ENCODE data around the gene ANO10.

DNA sequence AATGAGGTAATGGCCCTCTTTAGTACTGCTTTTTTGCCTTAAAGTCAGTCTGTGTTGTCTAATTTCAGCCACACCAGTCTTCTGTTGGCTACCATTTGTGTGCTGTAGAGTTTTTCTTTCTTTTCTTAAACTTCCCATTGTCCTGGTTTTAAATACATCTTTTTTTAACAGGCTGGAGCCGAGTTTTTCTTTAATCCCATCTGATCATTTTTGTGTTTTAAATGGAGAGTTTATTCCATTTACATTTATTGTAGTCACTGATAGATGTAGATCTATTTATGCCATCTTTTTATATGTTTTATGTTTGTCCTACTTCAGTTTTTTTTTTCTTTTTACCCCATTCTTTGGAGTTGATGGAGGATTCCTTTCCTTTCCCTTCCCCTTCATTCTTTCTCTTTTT lies 286.0 kb downstream of the ANO10 start:
- TF ChIP-seq, protein P1, sequence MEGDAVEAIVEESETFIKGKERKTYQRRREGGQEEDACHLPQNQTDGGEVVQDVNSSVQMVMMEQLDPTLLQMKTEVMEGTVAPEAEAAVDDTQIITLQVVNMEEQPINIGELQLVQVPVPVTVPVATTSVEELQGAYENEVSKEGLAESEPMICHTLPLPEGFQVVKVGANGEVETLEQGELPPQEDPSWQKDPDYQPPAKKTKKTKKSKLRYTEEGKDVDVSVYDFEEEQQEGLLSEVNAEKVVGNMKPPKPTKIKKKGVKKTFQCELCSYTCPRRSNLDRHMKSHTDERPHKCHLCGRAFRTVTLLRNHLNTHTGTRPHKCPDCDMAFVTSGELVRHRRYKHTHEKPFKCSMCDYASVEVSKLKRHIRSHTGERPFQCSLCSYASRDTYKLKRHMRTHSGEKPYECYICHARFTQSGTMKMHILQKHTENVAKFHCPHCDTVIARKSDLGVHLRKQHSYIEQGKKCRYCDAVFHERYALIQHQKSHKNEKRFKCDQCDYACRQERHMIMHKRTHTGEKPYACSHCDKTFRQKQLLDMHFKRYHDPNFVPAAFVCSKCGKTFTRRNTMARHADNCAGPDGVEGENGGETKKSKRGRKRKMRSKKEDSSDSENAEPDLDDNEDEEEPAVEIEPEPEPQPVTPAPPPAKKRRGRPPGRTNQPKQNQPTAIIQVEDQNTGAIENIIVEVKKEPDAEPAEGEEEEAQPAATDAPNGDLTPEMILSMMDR (IDR thresholded peaks at IDR 0.05; ENCODE audit: insufficient read depth, low read depth, low read length): no peak
- no peak for TF ChIP-seq EZH2 (IDR thresholded peaks at IDR 0.05; ENCODE audit: insufficient read depth, low read length)
